ENCODE results near the gene MRPL14. TPM values are rescaled to one million over a fixed set of nuclear protein-coding genes. Genes with fewer than 3 reads are reported as not detected.

The MRPL14 gene
- total and polyA plus RNA-seq, 9 of the 15 experiments (the other 6 are each of a cell fraction or from before 2014, with no cell fraction given), result 126 to 424 (median 165) TPM

DNA sequence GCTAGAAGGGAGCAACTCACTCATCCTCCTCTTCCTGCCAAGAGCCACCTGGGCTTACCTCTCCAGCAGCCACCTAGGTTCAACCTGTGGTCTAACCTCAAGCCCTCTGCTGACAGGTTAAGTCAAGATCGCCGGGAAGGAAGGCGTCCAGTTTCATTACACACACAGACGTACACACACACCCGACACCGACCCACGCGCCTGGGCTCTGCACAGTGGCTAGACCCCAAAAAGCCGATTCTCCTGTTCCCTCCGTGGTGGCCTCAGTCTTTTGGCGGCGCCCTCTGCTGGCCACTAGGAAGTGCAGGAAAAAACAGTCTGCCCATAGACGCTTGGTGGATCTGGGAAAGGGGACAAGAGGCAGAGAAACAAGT is 52.8 kb downstream of the MRPL14 start (continued):
- TF ChIP-seq, protein P1, sequence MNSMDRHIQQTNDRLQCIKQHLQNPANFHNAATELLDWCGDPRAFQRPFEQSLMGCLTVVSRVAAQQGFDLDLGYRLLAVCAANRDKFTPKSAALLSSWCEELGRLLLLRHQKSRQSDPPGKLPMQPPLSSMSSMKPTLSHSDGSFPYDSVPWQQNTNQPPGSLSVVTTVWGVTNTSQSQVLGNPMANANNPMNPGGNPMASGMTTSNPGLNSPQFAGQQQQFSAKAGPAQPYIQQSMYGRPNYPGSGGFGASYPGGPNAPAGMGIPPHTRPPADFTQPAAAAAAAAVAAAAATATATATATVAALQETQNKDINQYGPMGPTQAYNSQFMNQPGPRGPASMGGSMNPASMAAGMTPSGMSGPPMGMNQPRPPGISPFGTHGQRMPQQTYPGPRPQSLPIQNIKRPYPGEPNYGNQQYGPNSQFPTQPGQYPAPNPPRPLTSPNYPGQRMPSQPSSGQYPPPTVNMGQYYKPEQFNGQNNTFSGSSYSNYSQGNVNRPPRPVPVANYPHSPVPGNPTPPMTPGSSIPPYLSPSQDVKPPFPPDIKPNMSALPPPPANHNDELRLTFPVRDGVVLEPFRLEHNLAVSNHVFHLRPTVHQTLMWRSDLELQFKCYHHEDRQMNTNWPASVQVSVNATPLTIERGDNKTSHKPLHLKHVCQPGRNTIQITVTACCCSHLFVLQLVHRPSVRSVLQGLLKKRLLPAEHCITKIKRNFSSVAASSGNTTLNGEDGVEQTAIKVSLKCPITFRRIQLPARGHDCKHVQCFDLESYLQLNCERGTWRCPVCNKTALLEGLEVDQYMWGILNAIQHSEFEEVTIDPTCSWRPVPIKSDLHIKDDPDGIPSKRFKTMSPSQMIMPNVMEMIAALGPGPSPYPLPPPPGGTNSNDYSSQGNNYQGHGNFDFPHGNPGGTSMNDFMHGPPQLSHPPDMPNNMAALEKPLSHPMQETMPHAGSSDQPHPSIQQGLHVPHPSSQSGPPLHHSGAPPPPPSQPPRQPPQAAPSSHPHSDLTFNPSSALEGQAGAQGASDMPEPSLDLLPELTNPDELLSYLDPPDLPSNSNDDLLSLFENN (IDR thresholded peaks at IDR 0.05; ENCODE audit: low read depth in 2 of 2, low read length in 2 of 2), result 0 out of 4 replicates have a peak, but pooled peaks of 1 of the 2 experiments have one; percentile 47
- TF ChIP-seq, protein P2, sequence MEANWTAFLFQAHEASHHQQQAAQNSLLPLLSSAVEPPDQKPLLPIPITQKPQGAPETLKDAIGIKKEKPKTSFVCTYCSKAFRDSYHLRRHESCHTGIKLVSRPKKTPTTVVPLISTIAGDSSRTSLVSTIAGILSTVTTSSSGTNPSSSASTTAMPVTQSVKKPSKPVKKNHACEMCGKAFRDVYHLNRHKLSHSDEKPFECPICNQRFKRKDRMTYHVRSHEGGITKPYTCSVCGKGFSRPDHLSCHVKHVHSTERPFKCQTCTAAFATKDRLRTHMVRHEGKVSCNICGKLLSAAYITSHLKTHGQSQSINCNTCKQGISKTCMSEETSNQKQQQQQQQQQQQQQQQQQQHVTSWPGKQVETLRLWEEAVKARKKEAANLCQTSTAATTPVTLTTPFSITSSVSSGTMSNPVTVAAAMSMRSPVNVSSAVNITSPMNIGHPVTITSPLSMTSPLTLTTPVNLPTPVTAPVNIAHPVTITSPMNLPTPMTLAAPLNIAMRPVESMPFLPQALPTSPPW (CRISPR knock-in tag; IDR thresholded peaks at IDR 0.05), result 0 out of 2 replicates have a peak, but pooled peaks have one; percentile 23
- TF ChIP-seq RBFOX2 (IDR thresholded peaks at IDR 0.05; ENCODE audit: low read depth, low read length), result peak; percentile 66
- TF ChIP-seq ZC3H8 (IDR thresholded peaks at IDR 0.05), result no peak
- TF ChIP-seq ZNF584 (CRISPR knock-in tag; IDR thresholded peaks at IDR 0.05; ENCODE audit: low read depth), result no peak
- TF ChIP-seq, protein P3, sequence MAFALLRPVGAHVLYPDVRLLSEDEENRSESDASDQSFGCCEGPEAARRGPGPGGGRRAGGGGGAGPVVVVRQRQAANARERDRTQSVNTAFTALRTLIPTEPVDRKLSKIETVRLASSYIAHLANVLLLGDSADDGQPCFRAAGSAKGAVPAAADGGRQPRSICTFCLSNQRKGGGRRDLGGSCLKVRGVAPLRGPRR (CRISPR knock-in tag; IDR thresholded peaks at IDR 0.05), result 0 out of 2 replicates have a peak, but pooled peaks have one; percentile 19
- TF ChIP-seq ZNF717 (CRISPR knock-in tag; IDR thresholded peaks at IDR 0.05), result no peak
- TF ChIP-seq RBM39 (optimal IDR thresholded peaks at IDR 0.05; ENCODE audit: low read depth, low read length), result no peak
- TF ChIP-seq, protein P4, sequence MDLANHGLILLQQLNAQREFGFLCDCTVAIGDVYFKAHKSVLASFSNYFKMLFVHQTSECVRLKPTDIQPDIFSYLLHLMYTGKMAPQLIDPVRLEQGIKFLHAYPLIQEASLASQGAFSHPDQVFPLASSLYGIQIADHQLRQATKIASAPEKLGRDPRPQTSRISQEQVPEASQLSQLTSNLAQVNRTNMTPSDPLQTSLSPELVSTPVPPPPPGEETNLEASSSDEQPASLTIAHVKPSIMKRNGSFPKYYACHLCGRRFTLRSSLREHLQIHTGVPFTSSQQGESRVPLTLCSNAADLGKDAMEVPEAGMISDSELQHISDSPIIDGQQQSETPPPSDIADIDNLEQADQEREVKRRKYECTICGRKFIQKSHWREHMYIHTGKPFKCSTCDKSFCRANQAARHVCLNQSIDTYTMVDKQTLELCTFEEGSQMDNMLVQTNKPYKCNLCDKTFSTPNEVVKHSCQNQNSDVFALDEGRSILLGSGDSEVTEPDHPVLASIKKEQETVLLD (IDR thresholded peaks at IDR 0.05), result peak; percentile 78
- no peak; the same call in 1 of the 2 replicates for TF ChIP-seq DPF2 (IDR thresholded peaks at IDR 0.05)
- peak; percentile 56 for TF ChIP-seq CXXC5 (CRISPR knock-in tag; IDR thresholded peaks at IDR 0.05)
- TF ChIP-seq JUNB (CRISPR knock-in tag; conservative IDR thresholded peaks at IDR 0.05), result no peak
- no peak for TF ChIP-seq HNRNPH1 (optimal IDR thresholded peaks at IDR 0.05; ENCODE audit: low read depth, low read length)
- no peak for TF ChIP-seq ZNF41 (CRISPR knock-in tag; conservative IDR thresholded peaks at IDR 0.05)
- no peak for TF ChIP-seq SMARCB1 (IDR thresholded peaks at IDR 0.05; ENCODE audit: insufficient read length, low read depth)
- TF ChIP-seq POLR2AphosphoS2 (IDR thresholded peaks at IDR 0.05; ENCODE audit: low read length), result no peak
- no peak for TF ChIP-seq TAF1 (IDR thresholded peaks at IDR 0.05; ENCODE audit: control insufficient read depth, extremely low read depth, insufficient read depth, low read length, severe bottlenecking)
- TF ChIP-seq, protein P5, sequence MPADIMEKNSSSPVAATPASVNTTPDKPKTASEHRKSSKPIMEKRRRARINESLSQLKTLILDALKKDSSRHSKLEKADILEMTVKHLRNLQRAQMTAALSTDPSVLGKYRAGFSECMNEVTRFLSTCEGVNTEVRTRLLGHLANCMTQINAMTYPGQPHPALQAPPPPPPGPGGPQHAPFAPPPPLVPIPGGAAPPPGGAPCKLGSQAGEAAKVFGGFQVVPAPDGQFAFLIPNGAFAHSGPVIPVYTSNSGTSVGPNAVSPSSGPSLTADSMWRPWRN (IDR thresholded peaks at IDR 0.05; ENCODE audit: low read depth), result no peak
- TF ChIP-seq ZFP36 (IDR thresholded peaks at IDR 0.05; ENCODE audit: low read depth, low read length, partially characterized antibody), result peak; percentile 44
- TF ChIP-seq ZNF699 (CRISPR knock-in tag; IDR thresholded peaks at IDR 0.05; ENCODE audit: insufficient replicate concordance), result no peak
- no peak for TF ChIP-seq ZNF133 (CRISPR knock-in tag; IDR thresholded peaks at IDR 0.05)

All from K562 (cell line).